NCI-H187 (cell line): ENCODE data around the gene SENP8.
A peak's percentile ranks its signal among the peaks of the same experiment; 100 is the strongest.

ENCODE experiments used
- DNase-seq, 2 experiments: peaks; one replicate each; lab custom pipeline; 2025; lab: John Stamatoyannopoulos, UW

Gene SENP8

DNA sequence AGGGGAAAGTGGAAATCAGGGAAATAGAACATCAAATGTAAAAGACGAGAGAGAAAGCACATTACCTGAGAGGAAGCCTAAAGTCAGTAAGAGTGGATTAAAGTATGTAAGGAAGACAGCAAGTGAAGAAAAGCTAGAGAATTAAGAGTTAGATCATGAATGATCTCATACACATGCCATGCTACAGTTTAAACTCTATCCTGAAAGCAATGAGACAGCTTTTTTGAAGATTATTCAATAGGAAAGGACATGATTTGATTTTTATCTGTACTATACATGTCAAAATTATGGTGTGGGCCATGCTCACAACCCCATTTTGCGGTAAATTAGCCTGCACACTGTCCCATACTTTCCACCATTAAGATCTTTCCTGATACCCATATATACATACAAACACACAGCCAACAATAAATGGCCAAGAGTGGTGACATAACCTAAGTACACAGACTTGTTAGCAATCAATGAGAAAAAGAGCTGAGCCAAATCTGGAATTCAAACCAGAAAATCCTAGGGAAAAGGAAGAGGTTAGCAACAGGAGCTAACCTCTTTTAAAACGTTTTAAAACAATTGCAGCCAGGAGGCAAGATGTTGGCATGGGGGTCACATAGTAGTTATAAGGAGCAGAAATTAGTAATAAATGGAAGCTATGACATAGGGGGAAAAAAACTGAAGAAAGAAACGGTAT lies 4.7 kb upstream of the SENP8 start:
- DNase-seq: no peak

DNA sequence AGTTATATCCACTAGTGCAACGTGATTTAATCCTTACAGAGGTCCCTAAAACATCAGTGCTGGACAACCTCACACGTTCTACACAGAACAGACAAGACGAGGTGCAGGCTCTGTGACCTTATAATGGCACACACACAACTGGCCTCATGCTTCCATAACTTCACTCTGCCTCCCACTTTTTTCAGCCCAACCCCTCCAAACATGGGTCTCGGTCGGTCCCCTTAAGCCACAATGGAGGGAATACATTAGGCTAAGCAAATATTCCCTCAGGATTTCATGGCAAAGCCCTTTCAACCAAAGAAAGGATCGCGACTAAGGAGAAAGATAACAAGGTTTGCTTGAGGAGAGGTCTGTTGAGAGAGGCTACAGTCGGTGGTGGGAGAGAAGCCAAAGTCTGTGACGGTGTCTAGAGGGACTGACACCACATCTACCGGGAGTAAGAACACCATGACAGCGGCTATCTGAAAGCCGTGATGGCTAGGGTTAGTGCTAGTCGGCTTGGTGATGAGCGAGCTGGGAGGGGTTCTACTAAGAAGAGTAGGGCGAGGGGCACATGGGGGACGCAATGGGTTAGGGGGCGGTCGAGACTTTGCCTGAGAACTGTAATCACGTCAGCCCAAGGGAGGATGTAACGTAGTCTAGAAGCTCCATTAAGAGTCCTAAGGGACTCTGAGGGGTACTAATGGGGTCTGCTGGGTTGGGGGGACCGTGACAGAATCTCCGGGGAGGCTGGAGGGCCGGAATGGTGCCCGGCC lies 1.3 kb upstream of the SENP8 start:
- peak in 1 of 2 experiments; percentile 31 for DNase-seq

- DNase-seq: no peak
Measured at GRCh38 chr15:72117486-72118016, 652 bp upstream of the SENP8 start.

DNA sequence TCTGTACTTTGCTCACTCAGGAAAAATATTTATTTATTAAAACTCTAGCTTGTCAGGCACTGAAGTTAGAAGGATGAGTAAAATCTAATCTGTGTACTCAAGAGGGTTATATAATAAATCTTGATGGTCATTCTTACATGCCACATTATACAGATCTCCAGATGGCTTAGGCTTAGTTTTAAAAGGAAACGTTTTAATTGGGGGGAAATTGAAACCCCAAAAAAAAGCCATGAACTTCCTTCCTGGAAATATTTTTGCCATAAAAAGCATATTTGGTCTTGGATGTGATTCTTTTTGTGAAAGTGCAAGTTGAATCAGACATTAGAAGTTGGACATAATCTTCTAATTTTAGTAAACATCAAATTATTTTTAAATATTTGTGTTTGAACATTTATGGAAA lies 6.0 kb downstream of the SENP8 start:
- no peak for DNase-seq

DNA sequence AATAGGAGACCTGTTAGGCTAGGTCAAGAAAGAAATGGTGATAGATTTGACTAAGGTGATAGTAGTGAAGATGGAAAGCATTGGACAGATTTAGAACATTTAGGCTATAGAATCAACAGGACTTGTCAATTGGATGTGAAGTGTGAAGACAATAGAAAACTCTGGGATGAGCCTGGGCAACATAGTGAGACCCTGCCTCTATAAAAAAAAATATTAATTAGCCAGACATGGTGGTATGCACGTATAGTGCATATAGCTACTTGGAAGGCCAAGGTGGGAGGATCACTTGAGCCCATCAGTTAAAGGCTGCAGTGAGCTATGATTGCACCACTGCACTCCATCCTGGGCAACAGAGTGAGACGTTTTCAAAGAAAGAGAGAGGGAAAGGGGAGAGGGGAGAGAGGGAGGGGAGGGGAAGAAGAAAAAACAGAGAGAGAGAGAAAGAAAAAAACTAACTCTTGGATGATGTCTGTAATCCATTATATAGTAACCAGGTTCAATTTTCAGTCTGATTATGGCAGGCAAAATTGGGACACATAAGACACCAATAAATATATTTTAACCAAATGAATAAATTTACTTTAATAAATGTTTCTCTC lies 9.6 kb downstream of the SENP8 start:
- DNase-seq: no peak

DNA sequence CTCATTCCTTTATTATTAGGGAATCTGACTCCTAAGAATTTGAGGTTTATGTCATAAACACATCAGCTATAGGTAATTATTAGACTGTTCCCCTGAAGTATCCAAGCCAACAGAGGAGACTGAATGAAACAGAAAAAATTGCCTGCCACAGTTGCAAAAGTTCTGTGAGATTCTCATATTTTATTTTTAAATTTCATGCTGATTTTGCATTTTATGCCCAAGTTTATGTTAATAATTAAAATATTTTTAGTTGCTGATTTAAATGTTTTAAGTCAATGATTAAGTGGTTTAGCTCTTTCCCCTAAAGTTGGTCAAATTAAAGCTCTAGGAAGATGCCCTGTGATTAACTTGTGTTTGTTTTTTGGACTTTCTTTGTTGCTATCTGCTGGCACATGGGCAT lies 10.2 kb downstream of the SENP8 start:
- DNase-seq: no peak

- DNase-seq: no peak
Measured at GRCh38 chr15:72130272-72130671, 12.1 kb downstream of the SENP8 start.

DNA sequence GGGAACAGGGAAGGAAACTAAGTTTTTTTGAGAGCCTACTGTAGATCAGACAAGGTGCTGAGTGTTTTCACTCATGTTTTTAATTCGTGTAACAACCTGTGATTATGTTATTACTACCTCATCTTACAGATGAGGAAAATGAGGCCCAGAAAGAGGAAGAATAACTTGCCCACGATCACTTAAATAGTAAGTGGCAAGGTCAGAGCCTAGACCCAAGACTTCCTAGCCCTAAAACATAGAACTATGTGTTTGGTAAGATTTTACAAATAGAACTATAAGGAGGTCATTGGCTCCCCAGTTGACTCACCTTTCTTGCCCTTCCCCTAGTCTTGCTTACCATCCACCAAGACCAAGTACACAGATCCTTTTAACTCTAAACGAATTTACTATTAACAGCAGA lies 13.7 kb downstream of the SENP8 start:
- no peak for DNase-seq

DNA sequence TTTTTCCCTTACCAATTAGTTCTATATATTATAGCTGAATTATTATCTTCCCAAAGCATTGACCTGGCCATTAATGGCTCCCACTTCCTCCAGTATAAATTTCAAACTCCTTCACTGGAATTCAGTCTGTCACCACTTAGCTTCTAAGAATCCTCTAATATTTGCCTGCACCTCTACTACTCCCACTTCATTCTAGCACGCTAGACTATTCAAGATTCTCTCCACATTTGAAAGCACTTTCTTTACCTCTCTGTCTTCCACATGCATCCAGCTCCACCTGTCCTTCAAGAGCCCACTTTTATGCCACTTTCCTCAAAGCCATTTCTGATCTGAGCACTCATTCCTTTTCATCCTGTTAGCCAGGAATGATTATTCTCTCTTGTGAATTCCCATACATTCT lies 15.0 kb downstream of the SENP8 start:
- no peak for DNase-seq

DNA sequence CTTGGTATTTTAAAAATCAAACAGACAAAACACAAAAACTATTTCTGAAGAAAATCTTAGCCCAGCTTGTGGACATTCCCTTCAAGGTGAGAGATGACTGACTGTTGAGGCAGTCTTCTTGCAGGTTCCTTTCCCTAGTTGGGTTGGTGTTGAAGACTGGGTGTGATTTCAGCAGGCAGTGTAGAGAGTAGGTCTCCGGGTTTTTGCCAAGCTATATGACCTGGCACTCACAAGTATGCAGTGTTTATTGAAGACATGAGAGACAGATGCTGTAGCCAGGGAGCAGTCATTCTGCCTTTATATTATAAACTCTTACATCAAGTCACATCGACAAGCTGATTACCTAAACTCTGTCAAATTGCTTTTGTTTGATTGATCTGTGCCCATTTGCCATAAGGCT lies 17.5 kb downstream of the SENP8 start:
- DNase-seq: no peak

- DNase-seq: no peak
Measured at GRCh38 chr15:72136170-72137051, 18.2 kb downstream of the SENP8 start.

DNA sequence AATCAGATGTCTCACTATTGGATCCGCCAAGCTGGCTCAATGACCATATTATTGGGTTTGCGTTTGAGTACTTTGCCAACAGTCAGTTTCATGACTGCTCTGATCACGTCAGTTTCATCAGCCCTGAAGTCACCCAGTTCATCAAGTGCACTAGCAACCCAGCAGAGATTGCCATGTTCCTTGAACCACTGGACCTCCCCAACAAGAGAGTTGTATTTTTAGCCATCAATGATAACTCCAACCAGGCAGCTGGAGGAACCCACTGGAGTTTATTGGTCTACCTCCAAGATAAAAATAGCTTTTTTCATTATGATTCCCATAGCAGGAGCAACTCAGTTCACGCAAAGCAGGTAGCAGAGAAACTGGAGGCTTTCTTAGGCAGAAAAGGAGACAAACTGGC lies 21.5 kb downstream of the SENP8 start:
- no peak for DNase-seq

DNA sequence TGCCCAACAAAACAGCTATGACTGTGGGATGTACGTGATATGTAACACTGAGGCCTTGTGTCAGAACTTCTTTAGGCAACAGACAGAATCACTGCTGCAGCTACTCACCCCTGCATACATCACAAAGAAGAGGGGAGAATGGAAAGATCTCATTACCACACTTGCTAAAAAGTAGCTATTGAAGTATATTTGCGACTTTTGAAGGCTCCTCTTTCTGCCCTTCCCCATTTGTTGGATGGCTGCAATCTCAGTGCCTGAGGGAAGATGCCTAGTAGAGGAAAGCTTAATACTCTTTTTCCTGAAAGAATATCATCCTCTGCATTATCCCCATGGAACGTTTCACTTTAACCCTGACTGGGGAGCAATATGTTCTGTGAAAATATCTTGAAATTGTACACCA lies 21.9 kb downstream of the SENP8 start:
- no peak for DNase-seq

- no peak for DNase-seq
Measured at GRCh38 chr15:72141171-72142084, 23.2 kb downstream of the SENP8 start.

DNA sequence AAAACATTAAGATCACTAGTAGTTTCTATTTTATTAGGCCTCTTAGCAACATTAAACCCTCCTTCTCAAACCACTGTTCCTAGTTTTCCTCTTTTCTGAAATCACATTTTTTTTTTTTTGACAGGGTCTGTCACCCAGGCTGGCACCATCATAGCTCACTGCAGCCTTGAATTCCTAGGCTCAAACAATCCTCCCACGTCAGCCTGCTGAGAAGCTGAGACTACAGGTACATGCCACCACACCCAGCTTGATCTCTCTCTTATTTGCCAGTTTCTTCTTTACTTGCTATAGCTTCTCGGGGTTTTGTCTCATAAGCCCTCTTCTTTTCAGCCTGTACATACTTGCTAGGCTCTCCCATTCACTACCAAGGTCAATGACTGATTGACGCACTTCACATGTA lies 28.0 kb downstream of the SENP8 start:
- no peak for DNase-seq

GRCh38 chr15:72146934-72147333 lies 28.7 kb downstream of the SENP8 start:
- no peak for DNase-seq

DNA sequence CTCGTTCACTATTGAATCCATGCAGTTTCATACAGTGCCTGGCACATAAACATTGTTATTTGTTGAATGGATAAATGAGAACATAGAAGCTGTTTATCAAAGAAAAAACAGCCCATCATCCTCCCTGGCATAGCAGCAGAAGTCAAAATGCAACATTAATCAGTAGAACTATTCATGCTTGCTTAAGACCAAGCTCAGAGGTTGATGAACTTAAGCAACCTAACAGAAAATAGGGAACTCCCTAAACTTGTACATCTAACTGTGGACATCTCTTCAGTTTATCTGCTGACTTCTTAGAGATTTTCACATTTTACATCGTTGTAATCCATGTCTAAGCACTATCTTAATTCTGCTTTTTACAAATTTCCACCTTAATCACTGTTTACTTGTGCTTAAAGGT lies 29.2 kb downstream of the SENP8 start:
- DNase-seq: no peak

- DNase-seq: no peak
Measured at GRCh38 chr15:72153269-72154000, 35.2 kb downstream of the SENP8 start.

GRCh38 chr15:72154316-72154715 lies 36.1 kb downstream of the SENP8 start:
- no peak for DNase-seq

DNA sequence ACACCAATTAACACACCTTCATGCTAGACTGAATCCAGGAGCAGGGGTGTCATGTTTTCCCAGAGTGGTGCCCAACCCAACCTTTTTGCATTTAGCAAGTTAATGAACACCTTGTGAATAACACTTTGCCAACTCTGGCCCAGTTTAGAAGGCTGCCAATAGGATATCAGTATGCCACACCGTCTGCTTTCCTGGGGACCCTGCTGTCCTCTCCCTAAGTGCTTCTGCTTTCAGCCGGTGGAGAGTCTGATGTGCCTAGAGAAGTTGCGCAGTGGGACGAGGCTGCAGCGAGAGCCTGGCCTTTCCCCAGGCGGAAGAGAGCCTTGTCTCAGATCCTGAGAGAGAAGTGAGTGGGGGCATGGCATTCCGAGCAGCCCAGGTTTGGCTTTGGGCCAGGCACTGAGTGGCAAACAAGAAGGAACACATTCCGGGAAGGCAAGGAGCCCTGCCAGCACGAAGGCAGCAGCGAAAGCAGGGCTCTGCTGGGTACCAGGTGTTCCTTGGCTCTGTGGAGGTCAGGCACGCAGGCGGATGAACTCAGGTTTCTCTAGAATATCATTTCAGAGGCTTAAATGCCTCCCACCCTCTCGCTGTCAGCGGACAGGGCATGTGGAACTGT lies 36.9 kb downstream of the SENP8 start:
- DNase-seq: peak; percentile 59 to 85
